Astrocyte (in vitro differentiated cells and primary cell): ENCODE measurements around the gene SLC4A2. TPM values are rescaled to one million over a fixed set of nuclear protein-coding genes. Genes with fewer than 3 reads are reported as not detected.

Experiments
- DNase-seq: peaks from one replicate; pipeline ENCODE4 v3.0.0-alpha.2; 2010; ENCODE audit warnings: low read depth
- FAIRE-seq: peaks from 2 replicates; lab custom pipeline; 2011; peaks lifted over from hg19 to GRCh38; lab: Jason Lieb, UNC
- H2AFZ ChIP-seq: 2 replicates; pipeline ENCODE4 v1.6.0; 2012; ENCODE audit warnings: low read depth, low read length, inconsistent platforms
- H3K27ac ChIP-seq: 2 replicates; pipeline ENCODE4 v1.5.1; 2011; ENCODE audit warnings: low read depth, low read length, inconsistent platforms
- H3K27me3 ChIP-seq: 2 replicates; pipeline ENCODE4 v1.6.0; 2011; ENCODE audit warnings: low read length, inconsistent platforms; ENCODE audit not compliant: insufficient read depth
- H3K36me3 ChIP-seq: 2 replicates; pipeline ENCODE4 v1.5.1; 2011; ENCODE audit warnings: low read length, inconsistent platforms; ENCODE audit not compliant: insufficient read depth
- H3K4me1 ChIP-seq: 2 replicates; pipeline ENCODE4 v1.5.1; 2011; ENCODE audit warnings: low read length, inconsistent platforms; ENCODE audit not compliant: insufficient read depth
- H3K4me2 ChIP-seq: 2 replicates; pipeline ENCODE4 v1.6.0; 2012; ENCODE audit warnings: low read length, inconsistent platforms
- H3K4me3 ChIP-seq: 2 replicates; pipeline ENCODE4 v1.5.1; 2011; ENCODE audit warnings: low read depth, mild to moderate bottlenecking, low read length, inconsistent platforms; ENCODE audit not compliant: insufficient read depth
- H3K79me2 ChIP-seq: 2 replicates; pipeline ENCODE4 v1.6.0; 2012; ENCODE audit warnings: mild to moderate bottlenecking, low read length, inconsistent platforms; ENCODE audit not compliant: insufficient read depth
- H3K9ac ChIP-seq: 2 replicates; pipeline ENCODE4 v1.6.0; 2012; ENCODE audit warnings: mild to moderate bottlenecking, low read length, inconsistent platforms
- H3K9me3 ChIP-seq: 2 replicates; pipeline ENCODE4 v1.5.1; 2012; ENCODE audit warnings: low read depth, mild to moderate bottlenecking, low read length, inconsistent platforms; ENCODE audit not compliant: insufficient read depth
- H4K20me1 ChIP-seq: 2 replicates; pipeline ENCODE4 v1.6.0; 2012; ENCODE audit warnings: low read length, inconsistent platforms; ENCODE audit not compliant: insufficient read depth
- H3K27ac Mint-ChIP-seq: one replicate; pipeline ENCODE4 v1.8.0; 2021; ENCODE audit warnings: mild to moderate bottlenecking, mixed read lengths; ENCODE audit not compliant: unreplicated experiment
- H3K27me3 Mint-ChIP-seq: one replicate; pipeline ENCODE4 v1.8.0; 2021; ENCODE audit warnings: low read depth, mixed read lengths; ENCODE audit not compliant: unreplicated experiment
- H3K36me3 Mint-ChIP-seq: one replicate; pipeline ENCODE4 v1.8.0; 2021; ENCODE audit warnings: low read depth, mixed read lengths; ENCODE audit not compliant: unreplicated experiment
- H3K4me1 Mint-ChIP-seq: one replicate; pipeline ENCODE4 v1.8.0; 2021; ENCODE audit warnings: low read depth, mixed read lengths; ENCODE audit not compliant: unreplicated experiment
- H3K4me3 Mint-ChIP-seq: one replicate; pipeline ENCODE4 v1.8.0; 2021; ENCODE audit warnings: mild to moderate bottlenecking, moderate library complexity, mixed read lengths; ENCODE audit not compliant: unreplicated experiment
- H3K9me3 Mint-ChIP-seq: one replicate; pipeline ENCODE4 v1.8.0; 2021; ENCODE audit warnings: mild to moderate bottlenecking, mixed read lengths; ENCODE audit not compliant: unreplicated experiment
- EZH2 ChIP-seq: IDR thresholded peaks from 2 replicates; pipeline ENCODE4 v1.6.1; 2012; ENCODE audit warnings: mild to moderate bottlenecking, low read length, inconsistent platforms; ENCODE audit not compliant: insufficient read depth
- total RNA-seq: library from RNA; stranded (reverse); gene quantifications from 2 replicates; pipeline ENCODE4 v1.2.1, GENCODE V29; 2021
- TF ChIP-seq, protein P1 (sequence below): IDR thresholded peaks from 2 replicates; pipeline ENCODE4 v1.5.1; 2011; ENCODE audit warnings: low read depth, mild to moderate bottlenecking, inconsistent platforms, low read length, moderate library complexity; ENCODE audit not compliant: insufficient read depth

The SLC4A2 gene
- total RNA-seq, 1 donor from 2014 or later = 302 TPM

DNA sequence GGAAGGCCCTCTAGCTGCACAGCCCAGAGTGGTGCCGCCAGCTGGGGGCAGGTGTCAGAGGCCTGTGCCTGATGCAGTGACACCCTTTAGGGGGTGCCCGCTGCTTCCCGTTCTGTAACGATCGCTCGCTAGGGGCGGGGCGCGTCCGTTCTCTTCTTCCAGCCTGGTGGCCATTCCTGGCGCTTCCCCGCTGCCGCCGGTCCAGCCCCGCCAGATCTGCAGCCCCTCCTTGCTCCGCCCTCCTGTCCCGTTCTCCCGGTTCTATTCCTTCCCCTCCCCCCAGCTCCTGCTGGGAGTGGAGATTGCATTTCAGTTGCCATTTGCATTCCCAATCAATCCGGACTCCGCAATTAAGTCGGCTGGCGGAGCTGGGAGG, 66.1 kb downstream of the SLC4A2 start:
- peak overlapping the region; percentile 14 for H3K9ac ChIP-seq
- TF ChIP-seq, protein P1, sequence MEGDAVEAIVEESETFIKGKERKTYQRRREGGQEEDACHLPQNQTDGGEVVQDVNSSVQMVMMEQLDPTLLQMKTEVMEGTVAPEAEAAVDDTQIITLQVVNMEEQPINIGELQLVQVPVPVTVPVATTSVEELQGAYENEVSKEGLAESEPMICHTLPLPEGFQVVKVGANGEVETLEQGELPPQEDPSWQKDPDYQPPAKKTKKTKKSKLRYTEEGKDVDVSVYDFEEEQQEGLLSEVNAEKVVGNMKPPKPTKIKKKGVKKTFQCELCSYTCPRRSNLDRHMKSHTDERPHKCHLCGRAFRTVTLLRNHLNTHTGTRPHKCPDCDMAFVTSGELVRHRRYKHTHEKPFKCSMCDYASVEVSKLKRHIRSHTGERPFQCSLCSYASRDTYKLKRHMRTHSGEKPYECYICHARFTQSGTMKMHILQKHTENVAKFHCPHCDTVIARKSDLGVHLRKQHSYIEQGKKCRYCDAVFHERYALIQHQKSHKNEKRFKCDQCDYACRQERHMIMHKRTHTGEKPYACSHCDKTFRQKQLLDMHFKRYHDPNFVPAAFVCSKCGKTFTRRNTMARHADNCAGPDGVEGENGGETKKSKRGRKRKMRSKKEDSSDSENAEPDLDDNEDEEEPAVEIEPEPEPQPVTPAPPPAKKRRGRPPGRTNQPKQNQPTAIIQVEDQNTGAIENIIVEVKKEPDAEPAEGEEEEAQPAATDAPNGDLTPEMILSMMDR = no peak
- no peak for TF ChIP-seq EZH2
- DNase-seq (no peak), FAIRE-seq (no peak)
- H3K9me3 ChIP-seq = no peaks in the 10 kb centered on the region
- H3K27ac ChIP-seq = no peak overlapping the region
- H3K27me3 Mint-ChIP-seq = no peaks in the 10 kb centered on the region
- H3K4me2 ChIP-seq = peak overlapping the region; percentile 91
- H3K4me3 ChIP-seq = peak overlapping the region; percentile 50
- peak overlapping the region; percentile 41 for H2AFZ ChIP-seq
- no peak overlapping the region for H3K27ac Mint-ChIP-seq
- H3K4me1 Mint-ChIP-seq = peaks cover 9% of the 10 kb centered on the region
- peaks cover 7% of the 10 kb centered on the region for H3K4me1 ChIP-seq
- H3K36me3 Mint-ChIP-seq = peaks cover 23% of the 10 kb centered on the region
- H3K9me3 Mint-ChIP-seq = no peaks in the 10 kb centered on the region
- H4K20me1 ChIP-seq = peaks cover 70% of the 10 kb centered on the region
- H3K4me3 Mint-ChIP-seq = peak overlapping the region; percentile 72
- no peaks in the 10 kb centered on the region for H3K79me2 ChIP-seq
- H3K27me3 ChIP-seq = no peaks in the 10 kb centered on the region
- H3K36me3 ChIP-seq = peaks cover 13% of the 10 kb centered on the region

- Histone ChIP-seq H3K4me3 (peak overlapping the region; percentile 50), H3K79me2 (no peaks in the 10 kb centered on the region), H3K27me3 (no peaks in the 10 kb centered on the region), H3K9ac (peak overlapping the region; percentile 14), H3K36me3 (peaks cover 13% of the 10 kb centered on the region), H3K4me2 (peak overlapping the region; percentile 91), H4K20me1 (peaks cover 67% of the 10 kb centered on the region), H3K27ac (no peak overlapping the region), H2AFZ (peak overlapping the region; percentile 41), H3K4me1 (peaks cover 7% of the 10 kb centered on the region), H3K9me3 (no peaks in the 10 kb centered on the region)
- DNase-seq (no peak), FAIRE-seq (no peak)
- H3K36me3 Mint-ChIP-seq = peaks cover 22% of the 10 kb centered on the region
- TF ChIP-seq, protein P1 = no peak
- TF ChIP-seq EZH2 = no peak
- H3K27ac Mint-ChIP-seq = no peak overlapping the region
- no peaks in the 10 kb centered on the region for H3K9me3 Mint-ChIP-seq
- peaks cover 9% of the 10 kb centered on the region for H3K4me1 Mint-ChIP-seq
- H3K27me3 Mint-ChIP-seq = no peaks in the 10 kb centered on the region
- peak overlapping the region; percentile 8 for H3K4me3 Mint-ChIP-seq
These were observed 66.6 kb downstream of the SLC4A2 start for GRCh38 chr7:151125846-151126481.

Other genes with a start within 250 kb of the SLC4A2 start
- not detected in 2 replicates for gene AOC1, start 207.1 kb upstream of the SLC4A2 start, total RNA-seq
- gene KCNH2, start 81.3 kb upstream of the SLC4A2 start, total RNA-seq = 4.5 and 4.6 TPM in 2 replicates
- 1.8 and 2.0 TPM in 2 replicates for gene NOS3, start 68.6 kb upstream of the SLC4A2 start, total RNA-seq
- gene ATG9B, start 35.1 kb upstream of the SLC4A2 start, total RNA-seq = 1.8 and 2.2 TPM in 2 replicates
- gene ABCB8, start 31.1 kb upstream of the SLC4A2 start, total RNA-seq = 52.2 and 53.3 TPM in 2 replicates
- gene ASIC3, start 11.1 kb upstream of the SLC4A2 start, total RNA-seq = 3.9 and 5.9 TPM in 2 replicates
- gene CDK5, start 1.7 kb upstream of the SLC4A2 start, total RNA-seq = 47.9 and 55.1 TPM in 2 replicates
- 56.1 and 61.6 TPM in 2 replicates for gene FASTK, start 21.2 kb downstream of the SLC4A2 start, total RNA-seq
- gene TMUB1, start 23.9 kb downstream of the SLC4A2 start, total RNA-seq = 42.9 and 44.9 TPM in 2 replicates
- gene AGAP3, start 26.9 kb downstream of the SLC4A2 start, total RNA-seq = 123 and 156 TPM in 2 replicates
- not detected in 2 replicates for gene GBX1, start 108.1 kb downstream of the SLC4A2 start, total RNA-seq
- not detected in 2 replicates for gene ASB10, start 127.7 kb downstream of the SLC4A2 start, total RNA-seq
- not detected in 2 replicates for gene H2BK1, start 150.9 kb downstream of the SLC4A2 start, total RNA-seq
- 53.2 and 54.3 TPM in 2 replicates for gene ABCF2, start 167.6 kb downstream of the SLC4A2 start, total RNA-seq
- gene CHPF2, start 172.9 kb downstream of the SLC4A2 start, total RNA-seq = 84.7 and 101 TPM in 2 replicates
- 47.7 and 50.0 TPM in 2 replicates for gene SMARCD3, start 189.1 kb downstream of the SLC4A2 start, total RNA-seq